Kidney glomerular epithelial cell (primary cell): ENCODE results near the gene TSPO.
A peak's percentile ranks its signal among the peaks of the same experiment; 100 is the strongest.

Experiments used
- DNase-seq: peaks from one replicate; lab custom pipeline; 2025; lab: John Stamatoyannopoulos, UW

Gene TSPO

GRCh38 chr22:43202326-43202725 is 51.0 kb downstream of the TSPO start:
- no peak for DNase-seq

- DNase-seq = no peak
Observed at GRCh38 chr22:43202756-43203410, 51.5 kb downstream of the TSPO start.

- DNase-seq = peak; percentile 36
Observed at GRCh38 chr22:43203471-43203981, 52.2 kb downstream of the TSPO start.

- no peak for DNase-seq
Observed at GRCh38 chr22:43205261-43205691, 53.9 kb downstream of the TSPO start.

- no peak for DNase-seq
Observed at GRCh38 chr22:43205748-43206508, 54.6 kb downstream of the TSPO start.

- DNase-seq = no peak
Observed at GRCh38 chr22:43206509-43207161, 55.3 kb downstream of the TSPO start.

- DNase-seq = no peak
Observed at GRCh38 chr22:43207386-43207785, 56.0 kb downstream of the TSPO start.

- DNase-seq = no peak
Observed at GRCh38 chr22:43207849-43208702, 56.7 kb downstream of the TSPO start.

- no peak for DNase-seq
Observed at GRCh38 chr22:43208703-43209522, 57.6 kb downstream of the TSPO start.

GRCh38 chr22:43209523-43209890 is 58.1 kb downstream of the TSPO start:
- DNase-seq = no peak

- no peak for DNase-seq
Observed at GRCh38 chr22:43209971-43210370, 58.6 kb downstream of the TSPO start.

GRCh38 chr22:43210631-43211515 is 59.5 kb downstream of the TSPO start:
- DNase-seq = no peak

- DNase-seq = no peak
Observed at GRCh38 chr22:43211941-43212433, 60.6 kb downstream of the TSPO start.

GRCh38 chr22:43212434-43212952 is 61.1 kb downstream of the TSPO start:
- DNase-seq = no peak
